Globus pallidus (tissue), 1 donor: Measurements from ENCODE around the gene IMPDH1.

Experiments
- DNase-seq: peaks from one replicate; pipeline ENCODE4 v3.0.0-alpha.2; 2015; ENCODE audit warnings: low spot score

The IMPDH1 gene

GRCh38 chr7:128405471-128406313 lies 4.1 kb downstream of the IMPDH1 start:
- no peak for DNase-seq

DNA sequence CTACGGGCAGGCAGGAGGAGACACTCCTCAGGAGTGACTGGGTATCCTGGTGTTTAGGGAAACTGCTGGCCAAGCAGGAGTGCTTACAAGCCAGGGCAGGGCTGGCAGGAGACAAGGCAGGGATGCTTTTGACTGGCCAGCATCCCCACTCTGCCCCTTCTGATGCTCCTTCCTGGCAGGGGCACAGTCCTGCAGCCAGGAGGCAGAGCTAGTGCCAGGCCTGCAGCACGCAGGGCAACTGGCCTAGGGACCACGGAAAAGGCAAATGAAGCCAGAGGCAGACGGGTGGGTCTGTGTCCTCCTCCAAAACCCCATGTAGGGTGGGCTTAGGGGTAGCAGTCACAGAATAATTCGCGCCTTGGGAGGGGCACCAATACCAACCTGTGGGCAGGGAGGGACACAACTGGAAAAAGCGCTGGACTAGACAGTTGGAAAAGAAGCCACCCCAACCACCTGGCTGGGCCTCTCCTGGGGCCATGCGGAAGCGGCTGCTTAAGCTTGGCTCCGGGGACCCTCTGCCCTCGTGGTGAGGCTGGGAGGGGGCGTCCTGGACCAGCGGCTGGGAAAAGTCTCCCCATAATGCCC lies 4.8 kb downstream of the IMPDH1 start:
- no peak for DNase-seq

DNA sequence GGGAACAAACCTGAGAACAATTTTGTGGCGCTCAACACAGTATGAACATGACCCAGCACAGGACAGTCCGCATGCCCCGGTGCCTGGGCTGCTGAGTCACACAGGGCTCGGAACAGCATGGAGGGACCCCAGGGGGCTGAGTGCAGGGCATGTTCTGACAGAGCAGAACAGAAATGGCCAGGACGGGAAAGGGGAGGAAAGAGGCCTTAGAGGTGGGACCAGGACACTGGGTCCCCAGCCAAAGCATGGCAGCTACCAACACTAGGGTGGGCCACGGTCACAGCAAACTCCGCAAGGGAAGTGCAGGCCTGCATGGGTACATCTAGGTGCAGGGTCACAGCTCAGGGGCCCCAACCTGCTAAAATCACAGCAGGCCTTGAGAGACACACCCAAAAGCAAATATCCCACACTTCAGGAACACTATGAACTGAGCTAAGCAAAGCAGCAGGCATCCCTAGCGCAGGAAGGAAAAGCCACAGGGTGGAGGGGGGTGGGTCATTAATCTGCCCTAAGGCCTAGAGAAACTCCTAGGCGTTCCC lies 5.6 kb downstream of the IMPDH1 start:
- DNase-seq, result no peak

- no peak for DNase-seq
Measured at GRCh38 chr7:128403676-128404075, 6.1 kb downstream of the IMPDH1 start.

- DNase-seq, result no peak
Measured at GRCh38 chr7:128402356-128402755, 7.4 kb downstream of the IMPDH1 start.

GRCh38 chr7:128400566-128400965 lies 9.2 kb downstream of the IMPDH1 start:
- DNase-seq, result no peak

DNA sequence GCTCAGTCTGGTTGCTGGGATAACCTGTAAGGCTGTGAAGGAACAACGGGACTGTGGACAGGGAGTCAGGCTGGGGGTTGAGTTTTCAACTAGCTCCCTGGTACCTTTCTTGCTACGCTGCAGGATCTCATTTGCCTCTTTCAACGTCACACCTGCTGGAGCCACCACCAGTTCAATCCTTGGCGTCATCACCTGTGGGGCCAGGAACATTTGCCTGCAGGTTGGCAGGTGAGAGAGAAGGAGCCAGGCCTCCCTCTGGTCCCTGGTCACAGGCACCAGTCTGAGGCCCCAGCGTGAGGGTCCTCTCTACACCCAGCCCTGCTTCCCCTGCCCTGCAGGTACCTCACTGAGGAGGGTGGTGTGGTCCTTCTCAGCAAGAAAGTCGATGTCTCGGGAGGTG lies 9.8 kb downstream of the IMPDH1 start:
- DNase-seq, result no peak

DNA sequence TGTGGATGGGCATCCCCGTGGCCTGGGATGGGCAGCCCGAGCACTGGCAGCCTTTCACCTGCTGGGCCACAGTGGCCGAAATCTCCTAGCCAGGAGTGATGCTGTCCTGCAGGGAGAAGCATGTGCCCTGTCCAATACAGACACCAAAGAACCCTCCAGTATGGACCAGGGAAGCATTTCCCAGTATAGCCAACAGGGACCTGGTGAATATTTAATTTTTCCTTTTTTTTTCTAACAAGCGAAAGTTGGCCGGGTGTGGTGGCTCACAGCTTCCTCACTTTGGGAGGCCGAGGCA lies 11.0 kb downstream of the IMPDH1 start:
- no peak for DNase-seq

DNA sequence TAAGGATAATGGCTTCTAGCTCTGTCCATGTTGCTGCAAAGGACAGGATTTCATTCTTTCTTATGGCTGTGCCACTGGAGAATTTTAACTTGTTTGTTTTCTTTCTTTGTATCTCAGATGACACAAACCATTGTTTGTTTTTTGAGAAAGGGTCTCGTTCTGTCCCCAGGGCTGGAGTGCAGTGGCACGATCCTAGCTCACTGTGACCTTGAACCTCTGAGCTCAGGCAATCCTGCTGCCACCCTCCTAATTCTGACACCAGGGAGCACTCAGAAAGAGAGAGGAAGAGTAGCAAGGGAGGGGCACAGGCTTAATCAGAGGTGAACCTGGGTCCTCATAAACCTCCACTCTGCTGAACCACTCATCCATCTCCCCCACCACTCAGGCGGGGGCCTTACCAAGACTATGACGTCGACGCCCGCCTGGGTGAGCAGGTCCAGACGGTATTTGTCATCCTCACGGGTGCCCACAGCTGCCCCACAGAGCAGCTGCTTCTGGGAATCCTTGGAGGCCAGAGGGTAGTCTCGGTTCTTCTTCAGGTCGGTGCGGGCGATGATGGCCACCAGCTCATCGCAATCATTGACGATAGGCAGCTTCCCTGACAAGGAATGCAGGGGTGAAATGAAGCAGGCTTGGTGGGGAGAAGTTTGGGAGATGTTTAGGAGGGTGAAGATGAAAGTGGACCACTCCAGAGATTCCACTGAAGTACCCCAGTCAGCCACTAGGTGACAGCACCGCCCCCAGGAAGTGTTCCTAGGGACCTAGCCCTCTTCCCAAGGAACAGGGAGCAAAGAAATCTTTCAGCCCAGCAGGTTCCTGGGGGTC lies 11.6 kb downstream of the IMPDH1 start:
- no peak for DNase-seq

DNA sequence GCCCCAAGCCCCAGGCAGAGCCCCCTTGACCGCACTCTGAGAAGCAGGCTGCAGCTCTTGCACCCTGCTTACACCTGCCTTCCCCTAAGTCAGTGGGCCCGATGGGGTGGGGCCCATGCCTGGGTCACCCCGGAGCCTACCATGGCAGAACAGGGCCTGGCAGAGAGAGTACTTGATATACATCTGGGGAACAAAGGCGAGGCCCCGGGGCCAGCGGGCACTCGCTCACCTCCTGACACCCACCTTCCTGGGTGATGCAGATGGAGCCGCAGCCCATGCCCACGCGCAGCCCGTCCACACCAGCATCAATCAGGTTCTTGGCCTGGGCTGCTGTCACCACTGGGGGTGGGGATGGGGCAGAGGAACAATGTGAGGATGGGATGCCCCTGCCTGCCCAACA lies 13.4 kb downstream of the IMPDH1 start:
- DNase-seq, result no peak

DNA sequence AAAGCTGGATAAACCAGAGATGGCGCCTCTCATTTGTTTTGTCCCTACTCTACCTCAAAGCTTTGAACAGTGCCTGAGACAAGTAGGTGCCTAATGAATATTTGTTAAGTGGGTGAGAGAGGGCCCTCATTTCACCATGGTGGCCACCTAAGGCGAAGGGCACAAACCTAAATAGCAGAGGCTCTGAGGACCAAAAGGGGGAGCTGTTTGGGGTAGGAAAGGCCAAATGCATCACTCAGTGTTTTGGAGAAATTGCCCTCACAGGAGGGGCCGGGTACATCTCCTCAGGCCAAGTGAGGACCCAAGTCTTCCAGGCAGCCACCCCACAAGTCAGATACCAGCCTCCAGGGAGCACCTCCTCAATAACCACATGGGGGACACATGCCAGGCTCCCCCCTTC lies 14.0 kb downstream of the IMPDH1 start:
- no peak for DNase-seq

DNA sequence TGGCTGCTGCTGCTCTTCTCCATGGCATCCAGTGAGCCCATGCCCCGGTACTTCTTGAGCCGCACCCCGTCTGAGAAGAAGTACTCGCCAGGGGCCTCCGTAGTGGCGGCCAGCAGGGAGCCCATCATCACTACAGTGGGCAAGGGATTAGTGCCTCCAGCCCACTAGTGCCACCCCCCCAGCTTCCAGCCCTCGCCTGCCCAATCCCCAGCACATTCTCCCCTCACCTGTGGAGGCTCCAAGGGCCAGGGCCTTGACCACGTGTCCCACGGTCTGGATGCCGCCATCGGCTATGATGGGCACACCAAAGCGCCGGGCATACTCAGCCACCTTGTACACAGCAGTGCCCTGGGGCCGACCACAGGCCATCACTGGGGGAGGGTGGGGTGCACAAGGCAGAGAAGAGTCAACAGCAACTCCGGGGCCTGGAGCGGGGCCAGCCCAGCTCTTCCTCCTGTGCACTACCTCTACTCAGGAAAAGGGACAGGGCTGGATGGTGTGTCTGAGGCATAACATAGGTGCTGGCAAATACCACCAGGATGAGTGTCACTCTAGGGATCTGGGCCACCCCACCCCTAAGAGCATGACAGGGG lies 14.8 kb downstream of the IMPDH1 start:
- DNase-seq, result no peak

GRCh38 chr7:128393526-128394330 lies 16.1 kb downstream of the IMPDH1 start:
- no peak for DNase-seq

GRCh38 chr7:128392446-128393327 lies 17.1 kb downstream of the IMPDH1 start:
- DNase-seq, result no peak

- DNase-seq, result no peak
Measured at GRCh38 chr7:128391805-128392204, 18.0 kb downstream of the IMPDH1 start.

DNA sequence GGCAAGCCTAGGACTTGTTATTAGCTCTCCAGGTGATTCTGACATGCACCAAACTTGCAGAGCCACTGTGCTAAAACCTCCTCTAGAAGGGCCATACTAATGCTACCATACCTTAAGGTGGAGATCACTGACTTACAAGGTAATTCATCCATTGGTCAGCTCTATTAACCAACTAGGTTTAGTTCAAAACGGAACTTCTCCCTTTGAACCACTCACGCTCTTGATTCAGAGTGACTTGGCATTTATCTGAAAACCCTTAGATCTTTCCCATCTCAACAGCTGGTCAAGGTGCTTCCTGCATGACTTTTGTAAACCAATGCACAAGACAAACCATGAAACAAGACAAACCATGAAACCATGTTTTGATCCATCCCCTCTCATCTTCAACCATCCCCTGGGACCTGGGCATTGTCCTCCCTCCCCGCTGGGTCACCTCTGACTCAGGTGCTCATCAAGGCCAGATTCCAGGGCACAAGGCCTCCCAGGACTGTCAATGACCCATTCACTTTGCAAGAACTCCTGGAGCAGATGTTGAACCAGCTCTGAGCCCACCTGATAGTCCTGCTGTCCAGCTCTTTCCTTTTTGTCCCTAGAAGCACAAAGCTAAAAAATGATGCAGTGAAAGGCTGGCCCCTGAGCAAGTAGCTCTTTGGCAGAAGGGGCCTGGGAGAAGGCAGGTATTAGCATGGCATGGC lies 18.8 kb downstream of the IMPDH1 start:
- DNase-seq, result no peak

GRCh38 chr7:128389618-128390329 lies 20.0 kb downstream of the IMPDH1 start:
- no peak for DNase-seq

- no peak for DNase-seq
Measured at GRCh38 chr7:128389085-128389617, 20.6 kb downstream of the IMPDH1 start.

- no peak for DNase-seq
Measured at GRCh38 chr7:128388145-128388485, 21.7 kb downstream of the IMPDH1 start.
